GM12892 (cell line): ENCODE results near the gene ARMH4.
A peak's percentile ranks its signal among the peaks of the same experiment; 100 is the strongest.

ENCODE experiments used
- DNase-seq: peaks from one replicate; pipeline ENCODE4 v3.0.0; 2011; ENCODE audit not compliant: insufficient read length
- FAIRE-seq: peaks from 2 replicates; lab custom pipeline; 2011; peaks lifted over from hg19 to GRCh38; lab: Jason Lieb, UNC
- POLR2A ChIP-seq: IDR thresholded peaks from 2 replicates; pipeline ENCODE4 v1.6.1; 2011; ENCODE audit warnings: low read depth, low read length, control low read depth
- POLR2AphosphoS5 ChIP-seq: IDR thresholded peaks from 2 replicates; pipeline ENCODE4 v1.6.1; 2011; ENCODE audit warnings: low read depth, low read length, control low read depth
- TAF1 ChIP-seq: IDR thresholded peaks from 2 replicates; pipeline ENCODE4 v1.6.1; 2011; ENCODE audit warnings: low read depth, mild to moderate bottlenecking, control low read depth, low read length, borderline replicate concordance

Gene ARMH4

DNA sequence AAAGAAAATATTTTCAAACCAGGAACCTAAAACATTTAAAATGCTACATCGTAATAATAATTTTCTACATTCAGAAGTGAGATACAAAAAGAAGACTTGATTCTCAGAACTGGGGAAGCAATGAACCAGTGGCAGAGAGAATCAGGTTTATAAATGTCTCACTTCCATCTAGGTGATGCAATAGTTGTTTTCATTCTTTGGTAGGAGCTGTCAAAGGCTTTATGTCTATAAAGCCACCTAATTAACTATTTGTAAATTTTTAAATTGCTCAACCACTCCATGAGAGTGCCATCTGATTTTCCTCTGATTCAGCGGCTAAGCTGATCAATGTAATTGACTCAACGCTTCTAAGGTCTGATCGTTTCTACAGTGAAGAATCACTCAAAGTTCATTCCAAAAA lies 66.1 kb downstream of the ARMH4 start:
- no peak for FAIRE-seq
- TF ChIP-seq TAF1 (no peak), POLR2A (no peak), POLR2AphosphoS5 (no peak)
- DNase-seq, result no peak

DNA sequence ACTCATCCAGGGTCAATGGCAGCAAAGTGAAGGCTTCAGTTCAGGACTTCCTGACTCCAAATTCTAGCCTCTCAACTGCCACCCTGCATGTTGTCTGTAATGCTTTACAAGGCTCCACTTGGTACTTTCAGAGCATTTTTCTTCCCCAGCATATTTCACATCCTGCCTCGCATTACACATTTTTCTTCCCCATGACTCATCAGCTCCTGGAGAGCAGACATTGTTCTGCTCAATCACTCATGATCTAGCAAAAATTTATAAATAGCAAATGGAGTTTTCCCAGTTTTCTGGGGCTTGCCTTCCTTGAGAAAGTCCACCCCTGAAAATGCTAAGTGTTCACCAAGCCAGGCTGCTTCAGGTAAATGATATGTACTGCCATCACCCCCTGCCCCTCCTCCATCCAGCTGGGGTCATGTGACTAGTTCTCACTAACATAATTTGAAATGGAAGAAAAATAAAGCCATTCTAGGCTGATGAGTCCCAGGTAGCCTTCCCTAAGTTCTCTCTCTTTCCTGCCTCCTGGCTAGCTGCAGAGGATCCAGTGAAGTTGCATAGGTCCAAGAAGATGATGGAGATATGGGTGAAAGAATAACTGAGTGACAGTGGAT lies 69.4 kb downstream of the ARMH4 start:
- TF ChIP-seq POLR2A (no peak), POLR2AphosphoS5 (no peak), TAF1 (no peak)
- DNase-seq (no peak), FAIRE-seq (no peak)

DNA sequence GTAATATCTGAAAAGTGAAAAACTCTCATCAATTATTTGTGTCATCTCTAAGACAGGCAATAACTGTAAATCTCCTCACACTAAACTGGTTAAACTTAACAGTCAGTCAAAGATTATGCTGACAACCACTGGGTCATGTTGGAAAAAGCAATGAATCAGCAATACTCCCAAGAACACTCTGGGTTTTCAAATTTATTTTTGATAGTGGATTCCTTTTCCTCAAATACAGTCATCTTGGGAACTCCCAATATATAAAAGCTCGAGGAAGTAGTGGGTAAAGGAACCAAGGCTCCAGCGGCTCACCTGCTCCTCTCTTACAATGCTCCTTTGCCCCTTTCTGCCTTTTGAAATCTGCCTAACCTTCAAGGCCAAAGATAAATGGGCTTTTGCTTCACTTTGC lies 70.0 kb downstream of the ARMH4 start:
- FAIRE-seq, result no peak
- DNase-seq, result no peak
- no peak for TF ChIP-seq POLR2AphosphoS5
- no peak for TF ChIP-seq TAF1
- no peak for TF ChIP-seq POLR2A

DNA sequence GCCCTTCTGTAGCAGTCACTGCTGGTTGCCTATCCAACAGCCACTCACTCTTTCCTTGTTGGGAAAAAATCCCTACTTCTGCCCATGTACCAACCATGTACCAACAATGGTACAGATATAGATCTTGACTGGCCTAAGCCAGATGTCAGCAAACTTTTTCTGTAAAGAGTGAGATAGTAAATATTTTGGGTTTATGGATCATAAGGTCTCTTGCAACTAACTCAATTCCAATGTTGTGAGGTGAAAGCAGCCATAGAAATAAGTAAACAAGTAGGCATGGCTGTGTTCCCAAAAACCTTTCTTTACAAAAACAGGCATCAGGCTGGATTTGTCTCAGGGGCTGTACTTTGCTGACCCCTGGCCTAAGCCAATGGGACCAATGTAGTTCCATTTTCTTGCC lies 73.5 kb downstream of the ARMH4 start:
- no peak for TF ChIP-seq POLR2AphosphoS5
- TF ChIP-seq TAF1, result no peak
- no peak for TF ChIP-seq POLR2A
- FAIRE-seq, result no peak
- no peak for DNase-seq

DNA sequence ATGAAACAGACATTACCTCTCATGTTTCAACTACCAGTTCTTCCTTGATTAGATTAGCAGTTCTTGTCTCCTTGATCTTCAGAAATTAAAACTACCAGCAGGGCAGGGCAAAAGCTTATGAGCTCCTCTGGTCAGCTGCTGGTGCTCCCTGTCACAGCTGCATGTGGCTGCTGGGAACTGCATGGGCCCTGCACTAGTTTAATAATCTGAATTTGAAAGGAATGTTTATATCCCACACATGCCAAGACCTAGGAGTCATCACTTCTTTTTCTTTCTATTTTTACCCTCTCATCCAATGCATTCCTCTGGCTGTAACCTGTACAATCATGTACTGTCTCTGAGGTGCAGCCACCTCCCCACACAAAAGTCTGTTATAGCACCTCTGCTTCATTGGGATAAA lies 73.9 kb downstream of the ARMH4 start:
- DNase-seq (no peak), FAIRE-seq (no peak)
- TF ChIP-seq POLR2AphosphoS5, result no peak
- no peak for TF ChIP-seq POLR2A
- no peak for TF ChIP-seq TAF1

DNA sequence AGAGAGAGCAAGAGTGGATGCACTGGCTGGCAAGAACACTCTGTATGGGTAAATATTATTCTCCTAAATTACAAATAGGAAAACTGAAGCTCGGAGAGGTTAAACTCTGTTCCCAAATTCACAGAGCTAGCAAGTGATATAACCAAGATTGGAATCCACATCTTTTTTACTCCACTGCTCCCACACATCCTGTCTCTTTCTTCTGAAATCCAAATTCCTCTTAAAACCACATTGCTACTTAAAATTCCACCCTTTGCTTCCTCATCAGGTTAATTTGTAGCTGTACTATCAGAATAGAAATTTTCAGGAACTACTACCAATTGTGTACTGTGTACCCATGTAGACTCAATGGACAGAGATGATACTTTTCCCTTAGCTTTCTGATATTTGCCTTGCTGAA lies 74.4 kb downstream of the ARMH4 start:
- TF ChIP-seq TAF1 (no peak), POLR2A (no peak), POLR2AphosphoS5 (no peak)
- no peak for DNase-seq
- FAIRE-seq, result no peak

DNA sequence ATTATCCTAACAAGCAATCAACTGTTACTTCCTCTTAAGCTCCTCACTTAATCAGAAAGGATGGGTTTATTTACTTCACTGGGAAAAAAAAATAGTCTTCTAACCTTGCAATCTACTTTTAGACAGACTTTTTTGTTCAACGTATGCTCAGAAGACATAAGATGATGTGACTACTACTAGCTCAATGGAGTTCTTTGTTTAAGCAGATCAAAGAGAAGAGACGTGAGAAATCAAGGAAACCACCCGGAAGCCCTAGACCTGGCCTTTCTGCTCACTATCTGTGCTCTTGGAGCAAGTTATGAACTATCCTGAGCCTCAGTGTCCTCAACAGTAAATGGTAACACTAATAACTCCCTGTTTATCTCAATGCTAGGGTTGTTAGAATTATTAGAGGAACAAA lies 78.5 kb downstream of the ARMH4 start:
- TF ChIP-seq POLR2AphosphoS5 (no peak), POLR2A (no peak), TAF1 (no peak)
- FAIRE-seq, result no peak
- no peak for DNase-seq

DNA sequence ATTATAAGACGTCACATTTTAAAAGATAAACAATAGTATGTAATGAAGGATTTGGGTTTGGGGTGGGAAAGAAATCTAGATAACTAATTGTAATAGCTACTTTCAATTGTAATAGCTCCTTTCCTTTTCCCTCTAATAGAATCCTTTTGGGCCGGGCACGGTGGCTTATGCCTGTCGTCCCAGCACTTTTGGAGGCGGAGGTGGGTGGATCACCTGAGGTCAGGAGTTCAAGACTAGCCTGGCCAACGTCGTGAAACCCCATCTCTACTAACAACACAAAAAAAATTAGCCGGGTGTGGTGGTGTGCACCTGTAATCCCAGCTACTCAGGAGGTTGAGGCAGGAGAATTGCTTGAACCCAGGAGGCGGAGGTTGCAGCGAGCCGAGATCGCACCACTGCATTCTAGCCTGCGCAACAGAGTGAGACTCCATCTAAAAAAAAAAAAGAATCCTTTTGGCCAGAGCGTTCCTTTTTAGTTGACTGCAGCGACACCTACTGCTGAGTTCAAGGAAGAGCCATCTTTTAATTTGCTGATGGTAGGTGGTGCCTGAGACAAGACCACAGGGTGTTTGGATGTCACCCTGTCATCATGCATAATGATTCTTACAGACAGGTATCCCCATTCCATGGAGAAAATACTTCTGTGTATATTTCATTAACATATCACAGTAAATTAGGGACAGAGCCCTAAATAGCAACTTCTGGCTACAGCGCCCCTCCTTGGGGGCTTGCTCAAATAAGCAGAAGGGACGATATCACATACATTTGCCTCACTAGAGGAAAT lies 79.5 kb downstream of the ARMH4 start:
- TF ChIP-seq POLR2A (no peak), TAF1 (no peak), POLR2AphosphoS5 (no peak)
- FAIRE-seq, result peak; percentile 9
- DNase-seq, result peak; percentile 5

DNA sequence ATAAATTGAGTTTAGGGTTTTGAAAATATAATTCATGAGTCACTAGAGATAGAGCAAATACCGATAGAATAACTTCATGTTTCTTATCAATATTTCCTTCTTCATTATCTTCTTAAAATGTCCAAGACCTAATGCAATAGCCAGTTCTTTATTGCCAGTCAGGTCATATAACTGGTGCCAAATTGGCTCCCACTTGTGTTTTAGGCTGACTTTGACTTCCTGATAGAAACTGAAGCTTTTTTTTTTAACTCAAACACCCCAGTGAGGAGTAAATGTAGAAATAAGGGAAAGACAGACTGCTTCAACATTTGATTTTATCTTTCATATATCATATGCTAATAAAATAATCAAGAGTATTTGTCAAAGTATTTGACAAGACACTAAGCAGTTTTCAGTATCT lies 80.7 kb downstream of the ARMH4 start:
- TF ChIP-seq TAF1 (no peak), POLR2A (no peak), POLR2AphosphoS5 (no peak)
- no peak for FAIRE-seq
- no peak for DNase-seq

DNA sequence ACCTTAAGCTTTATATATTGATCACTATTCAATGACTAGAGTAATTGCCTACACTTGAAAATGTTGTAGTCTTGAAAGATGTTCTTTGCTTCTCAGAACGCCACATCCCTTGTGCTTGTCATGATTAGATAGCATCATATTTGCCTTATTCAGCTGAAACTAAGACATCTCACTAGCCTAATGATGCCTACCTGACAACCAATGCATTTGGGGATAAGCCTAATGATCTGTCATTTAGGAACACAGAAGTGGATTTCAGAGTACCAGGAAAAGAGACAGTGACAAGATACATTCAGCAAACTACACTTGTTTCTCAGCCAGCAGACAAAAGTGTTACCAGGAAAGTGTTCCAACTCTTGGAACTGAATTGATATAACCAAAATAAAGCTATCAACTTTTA lies 83.7 kb downstream of the ARMH4 start:
- FAIRE-seq (no peak), DNase-seq (no peak)
- no peak for TF ChIP-seq POLR2A
- TF ChIP-seq POLR2AphosphoS5, result no peak
- no peak for TF ChIP-seq TAF1

DNA sequence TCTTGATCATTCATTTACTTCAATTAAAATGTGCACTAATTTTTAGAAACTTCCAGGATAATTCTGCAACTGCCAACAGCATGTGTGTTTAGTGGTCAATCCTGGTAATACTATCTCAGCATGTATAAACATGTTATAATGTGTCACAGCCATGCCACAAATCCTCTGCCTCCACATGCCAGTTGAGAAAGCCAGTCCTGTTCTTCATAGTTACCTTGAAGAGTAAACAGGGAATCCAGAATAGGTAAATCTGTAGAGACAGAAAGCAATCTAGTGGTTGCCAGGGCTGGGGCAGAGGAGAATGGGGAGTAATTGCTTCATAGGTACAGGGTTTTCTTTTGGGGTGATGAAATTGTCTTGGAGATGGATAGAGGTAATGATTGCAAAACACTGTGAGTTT lies 85.9 kb downstream of the ARMH4 start:
- TF ChIP-seq TAF1 (no peak), POLR2A (no peak), POLR2AphosphoS5 (no peak)
- DNase-seq (no peak), FAIRE-seq (no peak)

DNA sequence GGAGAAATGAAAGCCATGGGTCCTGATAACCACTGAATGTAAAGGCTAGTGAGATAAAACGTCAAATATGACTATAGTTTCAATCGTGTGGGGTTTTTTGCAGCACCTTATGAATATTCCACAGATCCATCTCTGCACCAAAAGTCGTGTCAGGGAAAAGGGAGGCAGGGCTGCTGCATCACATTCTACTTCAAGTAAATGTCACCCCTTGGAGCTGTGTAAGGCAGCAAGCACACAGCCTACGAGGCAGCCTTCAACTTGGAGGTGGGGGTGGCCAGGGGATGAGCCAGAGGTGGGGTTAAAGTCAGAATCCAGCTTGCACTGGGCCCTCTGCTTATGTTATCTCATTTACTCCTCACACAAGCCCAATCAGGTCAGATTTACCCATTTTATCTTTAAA lies 90.4 kb downstream of the ARMH4 start:
- DNase-seq (no peak), FAIRE-seq (no peak)
- TF ChIP-seq POLR2AphosphoS5 (no peak), TAF1 (no peak)

DNA sequence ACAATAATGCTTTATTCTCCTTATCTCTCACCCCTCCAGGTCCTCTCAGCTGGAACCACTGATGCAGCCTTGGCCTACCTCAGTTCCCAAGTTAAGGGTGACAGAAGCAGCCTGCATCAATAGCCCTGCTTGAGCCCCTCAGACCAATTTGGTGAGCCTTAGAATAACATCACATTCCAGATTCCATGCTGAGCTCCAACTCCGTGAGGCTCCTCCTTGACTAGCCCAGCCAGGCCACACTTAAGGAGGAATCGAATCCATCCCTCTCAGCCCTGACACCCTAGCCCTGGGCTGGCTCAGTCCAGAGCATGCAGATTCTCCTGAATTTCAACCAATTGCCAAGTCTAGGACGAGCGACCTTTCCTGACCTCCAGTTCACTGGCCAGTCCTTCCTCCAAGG lies 91.1 kb downstream of the ARMH4 start:
- DNase-seq (no peak), FAIRE-seq (no peak)
- TF ChIP-seq POLR2AphosphoS5 (no peak), TAF1 (no peak), POLR2A (no peak)

DNA sequence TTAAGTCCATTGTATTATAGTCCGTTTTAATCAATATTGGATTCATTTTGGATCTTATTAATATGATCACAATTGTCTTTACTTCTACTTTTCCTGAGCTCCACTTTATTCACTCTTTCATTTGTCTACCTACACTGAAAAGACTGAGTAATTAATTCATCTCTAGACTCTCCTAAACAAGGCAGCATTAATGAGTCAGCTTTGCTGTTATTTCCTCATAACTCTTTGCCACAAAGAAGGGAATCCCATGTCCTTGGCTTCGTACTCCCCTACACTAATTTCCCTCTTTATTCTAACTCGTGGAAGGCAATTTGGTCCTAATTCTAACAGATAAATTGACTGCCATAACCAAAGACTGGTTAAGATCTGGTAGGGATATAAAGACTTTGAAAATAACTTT lies 91.9 kb downstream of the ARMH4 start:
- FAIRE-seq (no peak), DNase-seq (no peak)
- TF ChIP-seq TAF1 (no peak), POLR2AphosphoS5 (no peak), POLR2A (no peak)
